HEK293 (cell line): ENCODE data around the gene MSRB3.

Source experiments
- CTCF ChIA-PET: fragments of 350-600 bp; formaldehyde crosslinking; extraction: SDS; loops from one replicate; lab custom pipeline; 2021; ENCODE audit warnings: antibody characterized with exemption; lab: Yijun Ruan, JAX
- POLR2A ChIA-PET: fragments of 300-600 bp; formaldehyde crosslinking; extraction: SDS; loops from one replicate; lab custom pipeline; 2020; ENCODE audit warnings: antibody characterized with exemption, inconsistent platforms; lab: Yijun Ruan, JAX
- H3K27ac ChIP-seq: fragments of 200-500 bp; sonication (Bioruptor generic); 2 replicates; pipeline ENCODE4 v1.5.1; 2014; ENCODE audit warnings: low read depth, low read length, control low read depth, inconsistent platforms; ENCODE audit errors: extremely low read depth
- H3K36me3 ChIP-seq, 2 experiments: fragments of 200-500 bp in 1 of 2; sonication (Bioruptor generic) in 1 of 2; 1 replicate in 1 of 2; 2 replicates in 1 of 2; pipeline ENCODE4 v1.5.1; 2014 to 2017; ENCODE audit warnings: inconsistent platforms in 2 of 2, low read length in 2 of 2; ENCODE audit not compliant: control insufficient read depth in 2 of 2, insufficient read depth in 1 of 2
- H3K4me1 ChIP-seq: fragments of 200-500 bp; sonication (Bioruptor generic); 2 replicates; pipeline ENCODE4 v1.5.1; 2014; ENCODE audit warnings: mild to moderate bottlenecking, low read length, inconsistent platforms; ENCODE audit not compliant: control insufficient read depth, insufficient read depth
- H3K4me3 ChIP-seq: 2 replicates; pipeline ENCODE4 v1.5.1; 2011; ENCODE audit warnings: low read depth, mild to moderate bottlenecking, control low read depth, low read length, moderate library complexity
- H3K9me3 ChIP-seq: fragments of 200-500 bp; sonication (Bioruptor generic); 2 replicates; pipeline ENCODE4 v1.5.1; 2014; ENCODE audit warnings: low read depth, low read length, inconsistent platforms; ENCODE audit not compliant: control insufficient read depth, insufficient read depth
- AEBP2 ChIP-seq: fragments of 450-650 bp; formaldehyde crosslinking; IDR thresholded peaks from 2 replicates; pipeline ENCODE4 v1.5.1; 2016; ENCODE audit warnings: missing biosample characterization, missing genetic modification characterization, borderline replicate concordance
- EGR2 ChIP-seq: fragments of 450-650 bp; formaldehyde crosslinking; IDR thresholded peaks from 2 replicates; pipeline ENCODE4 v1.5.1; 2016; ENCODE audit warnings: low read depth, missing biosample characterization, missing genetic modification characterization
- RBAK ChIP-seq: fragments of 450-650 bp; formaldehyde crosslinking; IDR thresholded peaks from 2 replicates; pipeline ENCODE4 v1.5.1; 2016; ENCODE audit warnings: missing biosample characterization, missing genetic modification characterization
- ZBTB48 ChIP-seq: fragments of 450-650 bp; formaldehyde crosslinking; IDR thresholded peaks from 2 replicates; pipeline ENCODE4 v1.5.1; 2016; ENCODE audit warnings: missing biosample characterization, missing genetic modification characterization
- ZBTB8A ChIP-seq: fragments of 450-650 bp; formaldehyde crosslinking; IDR thresholded peaks from 2 replicates; pipeline ENCODE4 v1.5.1; 2016; ENCODE audit warnings: missing biosample characterization, missing genetic modification characterization
- ZEB2 ChIP-seq: fragments of 450-650 bp; formaldehyde crosslinking; IDR thresholded peaks from 2 replicates; pipeline ENCODE4 v1.5.1; 2016; ENCODE audit warnings: missing biosample characterization, missing genetic modification characterization
- ZNF155 ChIP-seq: fragments of 450-650 bp; formaldehyde crosslinking; IDR thresholded peaks from 2 replicates; pipeline ENCODE4 v1.5.1; 2016; ENCODE audit warnings: missing biosample characterization, missing genetic modification characterization
- ZNF16 ChIP-seq: fragments of 450-650 bp; formaldehyde crosslinking; IDR thresholded peaks from 2 replicates; pipeline ENCODE4 v1.5.1; 2016; ENCODE audit warnings: low read depth, missing biosample characterization, missing genetic modification characterization
- ZNF175 ChIP-seq: fragments of 450-650 bp; formaldehyde crosslinking; IDR thresholded peaks from 2 replicates; pipeline ENCODE4 v1.5.1; 2016; ENCODE audit warnings: missing biosample characterization, missing genetic modification characterization
- ZNF214 ChIP-seq: fragments of 450-650 bp; formaldehyde crosslinking; IDR thresholded peaks from 2 replicates; pipeline ENCODE4 v1.5.1; 2017; ENCODE audit warnings: missing biosample characterization, mild to moderate bottlenecking, missing genetic modification characterization, borderline replicate concordance
- ZNF302 ChIP-seq: fragments of 450-650 bp; formaldehyde crosslinking; IDR thresholded peaks from 2 replicates; pipeline ENCODE4 v1.5.1; 2016; ENCODE audit warnings: missing biosample characterization, missing genetic modification characterization, low read depth
- ZNF311 ChIP-seq: fragments of 450-650 bp; formaldehyde crosslinking; IDR thresholded peaks from 2 replicates; pipeline ENCODE4 v1.5.1; 2017; ENCODE audit warnings: missing biosample characterization, missing genetic modification characterization, borderline replicate concordance
- ZNF341 ChIP-seq: fragments of 450-650 bp; formaldehyde crosslinking; IDR thresholded peaks from 2 replicates; pipeline ENCODE4; 2016; ENCODE audit warnings: low read depth, missing biosample characterization, missing genetic modification characterization
- ZNF37A ChIP-seq: fragments of 450-650 bp; IDR thresholded peaks from 2 replicates; pipeline ENCODE4 v1.5.1; 2018; ENCODE audit warnings: missing biosample characterization, missing genetic modification characterization
- ZNF530 ChIP-seq: fragments of 450-650 bp; formaldehyde crosslinking; IDR thresholded peaks from 2 replicates; pipeline ENCODE4 v1.5.1; 2016; ENCODE audit warnings: low read depth, missing biosample characterization, missing genetic modification characterization
- ZNF548 ChIP-seq: fragments of 450-650 bp; formaldehyde crosslinking; IDR thresholded peaks from 2 replicates; pipeline ENCODE4 v1.5.1; 2016; ENCODE audit warnings: missing biosample characterization, missing genetic modification characterization
- ZNF580 ChIP-seq: fragments of 450-650 bp; formaldehyde crosslinking; IDR thresholded peaks from 2 replicates; pipeline ENCODE4 v1.5.1; 2016; ENCODE audit warnings: missing biosample characterization, missing genetic modification characterization
- ZNF664 ChIP-seq: fragments of 450-650 bp; formaldehyde crosslinking; IDR thresholded peaks from 2 replicates; pipeline ENCODE4 v1.5.1; 2016; ENCODE audit warnings: missing biosample characterization, missing genetic modification characterization
- ZNF777 ChIP-seq: fragments of 450-650 bp; formaldehyde crosslinking; IDR thresholded peaks from 2 replicates; pipeline ENCODE4 v1.5.1; 2017; ENCODE audit warnings: missing biosample characterization, missing genetic modification characterization, borderline replicate concordance
- TF ChIP-seq, protein P1 (sequence below): fragments of 450-650 bp; formaldehyde crosslinking; IDR thresholded peaks from 2 replicates; pipeline ENCODE4 v1.5.1; 2017; ENCODE audit warnings: missing biosample characterization, missing genetic modification characterization
- TF ChIP-seq, protein P2 (sequence below): fragments of 450-650 bp; formaldehyde crosslinking; IDR thresholded peaks from 2 replicates; pipeline ENCODE4 v1.5.1; 2016; ENCODE audit warnings: missing biosample characterization, missing genetic modification characterization

MSRB3 gene

GRCh38 chr12:65508276-65509035, 230.0 kb downstream of the MSRB3 start (continued):
- no peak for TF ChIP-seq ZBTB48 (tag by site-specific recombination)
- no peak for TF ChIP-seq ZNF302 (tag by site-specific recombination)

- H3K4me1 ChIP-seq: no peaks in the 10 kb centered on the region
- ChIA-PET POLR2A (no interaction called here), CTCF (interaction anchor here (0.5 to 1.1 kb wide), 2 partner anchors 14 to 369 kb away, joined by 4 to 6 read pairs; no protein-coding TSS in a partner anchor)
- H3K9me3 ChIP-seq: no peaks in the 10 kb centered on the region
- no peak overlapping the region for H3K4me3 ChIP-seq
- TF ChIP-seq ZEB2 (no peak), ZNF214 (tag by site-specific recombination) (no peak), RBAK (tag by site-specific recombination) (no peak), ZNF175 (no peak), ZNF580 (tag by site-specific recombination) (no peak), ZNF341 (tag by site-specific recombination) (no peak), ZNF530 (tag by site-specific recombination) (no peak), AEBP2 (tag by site-specific recombination) (no peak), ZNF37A (tag by site-specific recombination) (no peak), ZNF16 (tag by site-specific recombination) (no peak), ZBTB8A (tag by site-specific recombination) (no peak), ZNF548 (tag by site-specific recombination) (no peak), ZNF777 (no peak)
- TF ChIP-seq, protein P1, sequence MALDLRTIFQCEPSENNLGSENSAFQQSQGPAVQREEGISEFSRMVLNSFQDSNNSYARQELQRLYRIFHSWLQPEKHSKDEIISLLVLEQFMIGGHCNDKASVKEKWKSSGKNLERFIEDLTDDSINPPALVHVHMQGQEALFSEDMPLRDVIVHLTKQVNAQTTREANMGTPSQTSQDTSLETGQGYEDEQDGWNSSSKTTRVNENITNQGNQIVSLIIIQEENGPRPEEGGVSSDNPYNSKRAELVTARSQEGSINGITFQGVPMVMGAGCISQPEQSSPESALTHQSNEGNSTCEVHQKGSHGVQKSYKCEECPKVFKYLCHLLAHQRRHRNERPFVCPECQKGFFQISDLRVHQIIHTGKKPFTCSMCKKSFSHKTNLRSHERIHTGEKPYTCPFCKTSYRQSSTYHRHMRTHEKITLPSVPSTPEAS (tag by site-specific recombination): no peak
- TF ChIP-seq, protein P2, sequence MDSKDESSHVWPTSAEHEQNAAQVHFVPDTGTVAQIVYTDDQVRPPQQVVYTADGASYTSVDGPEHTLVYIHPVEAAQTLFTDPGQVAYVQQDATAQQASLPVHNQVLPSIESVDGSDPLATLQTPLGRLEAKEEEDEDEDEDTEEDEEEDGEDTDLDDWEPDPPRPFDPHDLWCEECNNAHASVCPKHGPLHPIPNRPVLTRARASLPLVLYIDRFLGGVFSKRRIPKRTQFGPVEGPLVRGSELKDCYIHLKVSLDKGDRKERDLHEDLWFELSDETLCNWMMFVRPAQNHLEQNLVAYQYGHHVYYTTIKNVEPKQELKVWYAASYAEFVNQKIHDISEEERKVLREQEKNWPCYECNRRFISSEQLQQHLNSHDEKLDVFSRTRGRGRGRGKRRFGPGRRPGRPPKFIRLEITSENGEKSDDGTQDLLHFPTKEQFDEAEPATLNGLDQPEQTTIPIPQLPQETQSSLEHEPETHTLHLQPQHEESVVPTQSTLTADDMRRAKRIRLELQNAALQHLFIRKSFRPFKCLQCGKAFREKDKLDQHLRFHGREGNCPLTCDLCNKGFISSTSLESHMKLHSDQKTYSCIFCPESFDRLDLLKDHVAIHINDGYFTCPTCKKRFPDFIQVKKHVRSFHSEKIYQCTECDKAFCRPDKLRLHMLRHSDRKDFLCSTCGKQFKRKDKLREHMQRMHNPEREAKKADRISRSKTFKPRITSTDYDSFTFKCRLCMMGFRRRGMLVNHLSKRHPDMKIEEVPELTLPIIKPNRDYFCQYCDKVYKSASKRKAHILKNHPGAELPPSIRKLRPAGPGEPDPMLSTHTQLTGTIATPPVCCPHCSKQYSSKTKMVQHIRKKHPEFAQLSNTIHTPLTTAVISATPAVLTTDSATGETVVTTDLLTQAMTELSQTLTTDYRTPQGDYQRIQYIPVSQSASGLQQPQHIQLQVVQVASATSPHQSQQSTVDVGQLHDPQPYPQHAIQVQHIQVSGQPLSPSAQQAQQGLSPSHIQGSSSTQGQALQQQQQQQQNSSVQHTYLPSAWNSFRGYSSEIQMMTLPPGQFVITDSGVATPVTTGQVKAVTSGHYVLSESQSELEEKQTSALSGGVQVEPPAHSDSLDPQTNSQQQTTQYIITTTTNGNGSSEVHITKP (tag by site-specific recombination): no peak
- H3K36me3 ChIP-seq: no peaks in the 10 kb centered on the region
- no peak overlapping the region for H3K27ac ChIP-seq
Observed at GRCh38 chr12:65510007-65510406, 231.5 kb downstream of the MSRB3 start.

GRCh38 chr12:65510584-65511050, 232.1 kb downstream of the MSRB3 start:
- Histone ChIP-seq H3K4me3 (no peak overlapping the region), H3K9me3 (no peaks in the 10 kb centered on the region)
- POLR2A ChIA-PET: no interaction called here
- TF ChIP-seq ZNF155 (tag by site-specific recombination): no peak
- no peak for TF ChIP-seq ZNF311 (tag by site-specific recombination)
- TF ChIP-seq ZNF341 (tag by site-specific recombination): no peak
- no peak for TF ChIP-seq ZNF664 (tag by site-specific recombination)
- TF ChIP-seq EGR2: no peak
- TF ChIP-seq, all 188 proteins: peak for 0
- CTCF ChIA-PET: no interaction called here
- Histone ChIP-seq H3K36me3 (no peaks in the 10 kb centered on the region), H3K27ac (no peak overlapping the region), H3K4me1 (no peaks in the 10 kb centered on the region)
